HepG2 (cell line): ENCODE measurements around the gene GRIK2. TPM values are rescaled to one million over a fixed set of nuclear protein-coding genes. Genes with fewer than 3 reads are reported as not detected.

ENCODE experiments used
- ATAC-seq: fragments of 200-7000 bp; cut with Tn5 transposase; 3 replicates; pipeline ENCODE4 v1.9.1; 2020; ENCODE audit warnings: mild to moderate bottlenecking, moderate library complexity
- BruUV-seq: library from RNA; stranded (reverse); fragments of 400-500 nt; replicated peaks from 2 replicates; lab custom pipeline; 2021; lab: Mats Ljungman, UMichigan
- CTCF ChIA-PET: fragments of 300-600 bp; formaldehyde crosslinking; extraction: SDS; loops from one replicate; lab custom pipeline; 2021; ENCODE audit warnings: low total read pairs, inconsistent platforms, low intra/inter-chr PET ratio; lab: Yijun Ruan, JAX
- POLR2A ChIA-PET: fragments of 350-600 bp; sonication (Branson Sonifier 250); formaldehyde crosslinking; loops from one replicate; lab custom pipeline; 2020; ENCODE audit warnings: antibody characterized with exemption, inconsistent platforms; lab: Yijun Ruan, JAX
- DNase-seq: peaks from one replicate; pipeline ENCODE4 v3.0.0-alpha.2; 2015; ENCODE audit warnings: low spot score
- FAIRE-seq: peaks from 3 replicates; lab custom pipeline; 2011; peaks lifted over from hg19 to GRCh38; lab: Jason Lieb, UNC
- H2AFZ ChIP-seq: one replicate; pipeline ENCODE4 v1.6.1; 2011; ENCODE audit warnings: low read length, inconsistent platforms
- H3K27ac ChIP-seq: fragments of 300-600 bp; 3 replicates; pipeline ENCODE4 v1.8.0; 2011; ENCODE audit warnings: mixed run types, mild to moderate bottlenecking, mixed read lengths, low read length, inconsistent platforms; ENCODE audit not compliant: insufficient read depth; ENCODE audit errors: extremely low read length
- H3K27me3 ChIP-seq, 2 experiments: fragments of 200-600 bp in 1 of 2; 2 replicates in 1 of 2; 3 replicates in 1 of 2; pipeline versions ENCODE4 v1.6.0 to v1.8.0; 2011; ENCODE audit warnings: low read length in 2 of 2, mild to moderate bottlenecking in 2 of 2, moderate library complexity in 2 of 2, inconsistent platforms in 1 of 2; ENCODE audit not compliant: insufficient read depth in 2 of 2, control insufficient read depth in 1 of 2
- H3K36me3 ChIP-seq, 2 experiments: fragments of 200-600 bp in 1 of 2; replicated peaks in 1 of 2; 2 replicates in 1 of 2; 3 replicates in 1 of 2; pipeline versions ENCODE4 v1.5.1 to v1.8.0; 2011; ENCODE audit warnings: low read length in 2 of 2, inconsistent platforms in 1 of 2; ENCODE audit not compliant: insufficient read depth in 2 of 2, control insufficient read depth in 1 of 2
- H3K4me1 ChIP-seq: 2 replicates; pipeline ENCODE4 v1.5.1; 2012; ENCODE audit warnings: low read length, inconsistent platforms; ENCODE audit not compliant: insufficient read depth
- H3K4me2 ChIP-seq: 2 replicates; pipeline ENCODE4 v1.6.0; 2011; ENCODE audit warnings: low read depth, low read length, inconsistent platforms
- H3K4me3 ChIP-seq, 3 experiments: fragments of 200-600 bp in 1 of 3; sonication (generic), shearing (Covaris generic) in 1 of 3; replicated peaks in 1 of 3; 2 replicates each; pipeline ENCODE4 v1.5.1; 2011 to 2016; ENCODE audit warnings: low read length in 3 of 3, inconsistent platforms in 2 of 3, low read depth in 2 of 3, mild to moderate bottlenecking in 2 of 3, control low read depth in 1 of 3, mixed read lengths in 1 of 3; ENCODE audit not compliant: insufficient read depth in 1 of 3
- H3K79me2 ChIP-seq: one replicate; pipeline ENCODE4 v1.6.1; 2011; ENCODE audit warnings: low read length, inconsistent platforms; ENCODE audit not compliant: insufficient read depth
- H3K9ac ChIP-seq: 2 replicates; pipeline ENCODE4 v1.6.0; 2011; ENCODE audit warnings: mild to moderate bottlenecking, low read depth, low read length, inconsistent platforms; ENCODE audit not compliant: insufficient read depth
- H3K9me3 ChIP-seq: 2 replicates; pipeline ENCODE4 v1.5.1; 2012; ENCODE audit warnings: mild to moderate bottlenecking, low read length
- H4K20me1 ChIP-seq: 2 replicates; pipeline ENCODE4 v1.6.0; 2011; ENCODE audit warnings: inconsistent platforms, mild to moderate bottlenecking, low read length, moderate library complexity; ENCODE audit not compliant: insufficient read depth
- FOXC1 ChIP-seq: sonication (generic); formaldehyde crosslinking; IDR thresholded peaks from 2 replicates; pipeline ENCODE4 v1.8.0; 2022; ENCODE audit warnings: mild to moderate bottlenecking, missing genetic modification reagents, borderline replicate concordance
- WGBS: methylation state at CpG from one replicate; pipeline ENCODE4 v1.1.6; 2017; ENCODE audit warnings: low lambda C conversion rate; 5-methylcytosine and 5-hydroxymethylcytosine counted together
- in situ Hi-C: cut with HindIII; loops from 2 replicates; pipeline ENCODE4 v1.10.0; 2017; ENCODE audit warnings: low pct_unique_long_range_greater_than_20kb; ENCODE audit not compliant: extremely low pct_ligation_motif_present
- intact Hi-C: fragments of 100-400 bp; cut with micrococcal nuclease; formaldehyde crosslinking; loops from one replicate; pipeline ENCODE4 v1.10.0; 2022; ENCODE audit not compliant: unreplicated experiment
- polyA plus RNA-seq, 8 experiments: library from polyadenylated mRNA; depleted of rRNA in 3 of 8; stranded (reverse) in 7 of 8; unstranded in 1 of 8; fragments of >200 nt; fragmentation: Illumina TruSeq in 4 of 8; extraction: Trizol in 4 of 8; gene quantifications; 2 replicates each; pipeline versions ENCODE4 v1.2.1 to v1.2.3, GENCODE V29; 2011 to 2016; ENCODE audit warnings: low read depth in 4 of 8, missing spikeins in 1 of 8, mixed read lengths in 1 of 8; ENCODE audit not compliant: insufficient read depth in 1 of 8
- total RNA-seq, 5 experiments: library from RNA; depleted of rRNA; stranded (reverse); fragments of >200 nt; fragmentation: Illumina TruSeq; extraction: Trizol; gene quantifications; 2 replicates each; pipeline ENCODE4 v1.2.3, GENCODE V29; 2016; ENCODE audit warnings: low read depth in 1 of 5
- TF ChIP-seq, protein P1 (sequence below): sonication (generic); formaldehyde crosslinking; IDR thresholded peaks from 2 replicates; pipeline ENCODE4 v1.4.0; 2020; ENCODE audit warnings: missing genetic modification reagents, borderline replicate concordance

The GRIK2 gene
- total and polyA plus RNA-seq, 2 of the 13 experiments (the other 11 are each of a cell fraction or from before 2014, with no cell fraction given) = not detected

DNA sequence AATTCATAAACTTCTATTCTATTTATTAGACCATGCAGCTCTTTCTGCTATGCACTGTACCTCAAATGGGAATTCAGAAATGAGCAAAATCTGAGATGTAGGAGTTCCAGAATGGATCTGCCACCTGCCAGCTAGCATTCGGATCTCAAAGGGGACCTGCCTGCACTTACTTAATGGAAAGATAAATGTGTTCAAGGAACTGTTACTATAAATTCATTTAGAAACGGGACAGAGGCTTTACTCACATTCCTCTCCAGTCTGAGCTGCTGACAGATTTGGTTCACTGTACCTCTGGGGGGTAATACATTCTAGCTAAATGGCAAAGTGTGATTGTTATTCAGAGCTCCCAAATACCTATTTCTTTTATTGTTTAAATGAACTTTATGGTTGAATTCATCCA, 384.1 kb downstream of the GRIK2 start (continued):
- TF ChIP-seq, protein P1, sequence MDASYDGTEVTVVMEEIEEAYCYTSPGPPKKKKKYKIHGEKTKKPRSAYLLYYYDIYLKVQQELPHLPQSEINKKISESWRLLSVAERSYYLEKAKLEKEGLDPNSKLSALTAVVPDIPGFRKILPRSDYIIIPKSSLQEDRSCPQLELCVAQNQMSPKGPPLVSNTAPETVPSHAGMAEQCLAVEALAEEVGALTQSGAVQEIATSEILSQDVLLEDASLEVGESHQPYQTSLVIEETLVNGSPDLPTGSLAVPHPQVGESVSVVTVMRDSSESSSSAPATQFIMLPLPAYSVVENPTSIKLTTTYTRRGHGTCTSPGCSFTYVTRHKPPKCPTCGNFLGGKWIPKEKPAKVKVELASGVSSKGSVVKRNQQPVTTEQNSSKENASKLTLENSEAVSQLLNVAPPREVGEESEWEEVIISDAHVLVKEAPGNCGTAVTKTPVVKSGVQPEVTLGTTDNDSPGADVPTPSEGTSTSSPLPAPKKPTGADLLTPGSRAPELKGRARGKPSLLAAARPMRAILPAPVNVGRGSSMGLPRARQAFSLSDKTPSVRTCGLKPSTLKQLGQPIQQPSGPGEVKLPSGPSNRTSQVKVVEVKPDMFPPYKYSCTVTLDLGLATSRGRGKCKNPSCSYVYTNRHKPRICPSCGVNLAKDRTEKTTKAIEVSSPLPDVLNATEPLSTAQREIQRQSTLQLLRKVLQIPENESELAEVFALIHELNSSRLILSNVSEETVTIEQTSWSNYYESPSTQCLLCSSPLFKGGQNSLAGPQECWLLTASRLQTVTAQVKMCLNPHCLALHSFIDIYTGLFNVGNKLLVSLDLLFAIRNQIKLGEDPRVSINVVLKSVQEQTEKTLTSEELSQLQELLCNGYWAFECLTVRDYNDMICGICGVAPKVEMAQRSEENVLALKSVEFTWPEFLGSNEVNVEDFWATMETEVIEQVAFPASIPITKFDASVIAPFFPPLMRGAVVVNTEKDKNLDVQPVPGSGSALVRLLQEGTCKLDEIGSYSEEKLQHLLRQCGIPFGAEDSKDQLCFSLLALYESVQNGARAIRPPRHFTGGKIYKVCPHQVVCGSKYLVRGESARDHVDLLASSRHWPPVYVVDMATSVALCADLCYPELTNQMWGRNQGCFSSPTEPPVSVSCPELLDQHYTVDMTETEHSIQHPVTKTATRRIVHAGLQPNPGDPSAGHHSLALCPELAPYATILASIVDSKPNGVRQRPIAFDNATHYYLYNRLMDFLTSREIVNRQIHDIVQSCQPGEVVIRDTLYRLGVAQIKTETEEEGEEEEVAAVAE (CRISPR knock-in tag) = no peak
- TF ChIP-seq, all 625 proteins: peak for 0

DNA sequence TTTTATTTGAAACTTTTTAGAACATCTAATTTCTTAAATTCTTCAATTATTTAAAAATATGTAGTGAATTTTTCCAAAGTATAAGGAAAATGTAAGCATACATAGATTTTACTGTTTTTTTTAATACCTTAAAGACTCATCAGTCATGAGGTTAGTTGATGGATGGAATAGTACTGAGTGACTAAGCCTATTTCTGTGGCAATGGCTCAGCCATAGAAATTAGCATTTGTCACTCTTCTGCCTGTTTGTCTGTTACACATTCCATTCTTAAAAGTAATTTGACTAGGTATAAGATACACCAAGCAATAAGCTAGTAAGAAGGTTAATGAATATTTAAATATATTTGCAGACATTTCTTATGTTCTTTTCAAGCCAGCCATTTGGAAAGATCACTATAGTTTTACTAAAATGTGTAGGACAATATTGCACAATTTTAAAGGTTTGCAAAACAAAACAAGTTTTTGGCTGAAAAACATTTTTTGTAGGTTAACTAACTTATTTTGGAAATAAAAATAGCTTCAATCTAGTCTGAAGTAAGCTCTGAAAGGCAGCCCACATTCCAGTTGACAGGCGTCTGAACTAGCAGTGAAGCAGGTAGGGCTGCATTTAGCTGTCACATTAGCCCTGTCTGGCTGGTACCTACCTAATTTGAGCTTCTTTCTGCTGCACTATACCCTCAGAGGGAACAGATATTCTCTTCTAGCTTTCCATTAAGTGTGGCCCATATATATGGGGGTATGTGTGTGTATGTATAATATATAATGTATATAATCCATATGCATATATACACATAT, 385.7 kb downstream of the GRIK2 start:
- Histone ChIP-seq H3K27ac (no peak overlapping the region), H3K27me3 (no peaks in the 10 kb centered on the region), H4K20me1 (no peaks in the 10 kb centered on the region)
- DNase-seq (no peak), FAIRE-seq (no peak)
- CTCF ChIA-PET = no interaction called here
- BruUV-seq = no TSS peak
- WGBS = 29% methylated on average over 1 of the region's 1 CpG
- TF ChIP-seq FOXC1 (CRISPR knock-in tag) = no peak
- TF ChIP-seq, all 625 proteins: peak for 0
- no peak overlapping the region for H3K9ac ChIP-seq
- intact Hi-C loops = no loop called here
- POLR2A ChIA-PET = no interaction called here
- H3K36me3 ChIP-seq = no peaks in the 10 kb centered on the region
- no peak for ATAC-seq
- no peaks in the 10 kb centered on the region for H3K9me3 ChIP-seq
- no peak overlapping the region for H2AFZ ChIP-seq
- in situ Hi-C loops = no loop called here
- H3K4me3 ChIP-seq = no peak overlapping the region
- H3K79me2 ChIP-seq = no peaks in the 10 kb centered on the region
- no peak overlapping the region for H3K4me2 ChIP-seq
- no peaks in the 10 kb centered on the region for H3K4me1 ChIP-seq
